Naive thymus-derived CD8-positive, alpha-beta T cell (primary cell): ENCODE results near the gene GSDME. TPM values are rescaled to one million over a fixed set of nuclear protein-coding genes. Genes with fewer than 3 reads are reported as not detected.

Experiments
- ATAC-seq, 2 donors: fragments of 150-1000 bp; cut with Tn5 transposase in 1 of 2; sonication (Bioruptor Pico), chemical (Tn5 transposase) in 1 of 2; 1 replicate in 1 of 2; 2 replicates in 1 of 2; pipeline ENCODE4 v1.10.0; 2021; ENCODE audit warnings: mild to moderate bottlenecking in 2 of 2, moderate library complexity in 2 of 2
- POLR2A ChIA-PET: fragments of 350-600 bp; sonication (Branson Sonifier 250); formaldehyde crosslinking; loops from one replicate; lab custom pipeline; 2021; ENCODE audit warnings: antibody characterized with exemption; lab: Charles Lee
- DNase-seq, 10 donors: peaks; one replicate each; pipeline versions ENCODE4 v3.0.0 to v3.0.0-alpha.2; 2020 to 2022
- H3K27ac Mint-ChIP-seq, 10 donors: one replicate each; pipeline ENCODE4 v1.8.0; 2020 to 2022; ENCODE audit warnings: mild to moderate bottlenecking in 10 of 10, mixed read lengths in 10 of 10, moderate library complexity in 4 of 10, inconsistent platforms in 1 of 10
- H3K27me3 Mint-ChIP-seq, 5 donors: one replicate each; pipeline ENCODE4 v1.8.0; 2021 to 2022; ENCODE audit warnings: mixed read lengths in 5 of 5
- H3K36me3 Mint-ChIP-seq, 3 donors: one replicate each; pipeline ENCODE4 v1.8.0; 2020 to 2022; ENCODE audit warnings: mixed read lengths in 3 of 3, mild to moderate bottlenecking in 2 of 3, inconsistent platforms in 1 of 3
- H3K4me1 Mint-ChIP-seq, 4 donors: one replicate each; pipeline ENCODE4 v1.8.0; 2021 to 2022; ENCODE audit warnings: mixed read lengths in 4 of 4
- H3K4me3 Mint-ChIP-seq, 10 donors: one replicate each; pipeline ENCODE4 v1.8.0; 2020 to 2022; ENCODE audit warnings: mild to moderate bottlenecking in 10 of 10, mixed read lengths in 10 of 10, moderate library complexity in 6 of 10, inconsistent platforms in 1 of 10
- H3K9me3 Mint-ChIP-seq, 9 donors: one replicate each; pipeline ENCODE4 v1.8.0; 2020 to 2022; ENCODE audit warnings: mixed read lengths in 9 of 9, mild to moderate bottlenecking in 3 of 9, inconsistent platforms in 1 of 9, moderate library complexity in 1 of 9
- polyA plus RNA-seq, 3 donors: library from polyadenylated mRNA; unstranded; fragments of 300-500 nt; fragmentation: Illumina TruSeq; gene quantifications; one replicate each; pipeline ENCODE4 v1.2.3, GENCODE V29; 2021
- total RNA-seq, 8 experiments: library from RNA in 2 of 8; stranded (reverse) in 2 of 8; gene quantifications; one replicate each; pipeline ENCODE4 v1.2.3 and lab custom pipeline; 2021 to 2026

The GSDME gene
- total and polyA plus RNA-seq, 5 experiments from 2014 or later: 0.07 to 0.30 (median 0.25) TPM; not detected in 1

DNA sequence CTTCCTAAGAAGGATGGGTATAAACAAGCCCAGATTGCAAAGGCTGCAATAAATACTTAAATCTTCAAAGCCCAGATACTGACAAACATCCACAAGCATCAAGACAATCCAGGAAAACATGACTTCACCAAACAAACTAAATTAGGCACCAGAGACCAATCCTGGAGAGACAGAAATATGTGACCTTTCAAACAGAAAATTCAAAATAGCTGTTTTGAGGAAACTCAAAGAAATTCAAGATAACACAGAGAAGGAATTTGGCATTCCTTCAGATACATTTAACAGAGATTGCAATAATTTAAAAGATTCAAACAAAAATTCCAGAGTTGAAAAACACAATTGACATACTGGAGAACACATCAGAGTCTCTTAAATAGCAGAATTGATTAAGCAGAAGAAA lies 23.0 kb downstream of the GSDME start:
- peaks cover 9 to 26% (median 18%) of the 10 kb centered on the region in 5 donors for H3K27me3 Mint-ChIP-seq
- POLR2A ChIA-PET: no interaction called here
- ATAC-seq: no peak

DNA sequence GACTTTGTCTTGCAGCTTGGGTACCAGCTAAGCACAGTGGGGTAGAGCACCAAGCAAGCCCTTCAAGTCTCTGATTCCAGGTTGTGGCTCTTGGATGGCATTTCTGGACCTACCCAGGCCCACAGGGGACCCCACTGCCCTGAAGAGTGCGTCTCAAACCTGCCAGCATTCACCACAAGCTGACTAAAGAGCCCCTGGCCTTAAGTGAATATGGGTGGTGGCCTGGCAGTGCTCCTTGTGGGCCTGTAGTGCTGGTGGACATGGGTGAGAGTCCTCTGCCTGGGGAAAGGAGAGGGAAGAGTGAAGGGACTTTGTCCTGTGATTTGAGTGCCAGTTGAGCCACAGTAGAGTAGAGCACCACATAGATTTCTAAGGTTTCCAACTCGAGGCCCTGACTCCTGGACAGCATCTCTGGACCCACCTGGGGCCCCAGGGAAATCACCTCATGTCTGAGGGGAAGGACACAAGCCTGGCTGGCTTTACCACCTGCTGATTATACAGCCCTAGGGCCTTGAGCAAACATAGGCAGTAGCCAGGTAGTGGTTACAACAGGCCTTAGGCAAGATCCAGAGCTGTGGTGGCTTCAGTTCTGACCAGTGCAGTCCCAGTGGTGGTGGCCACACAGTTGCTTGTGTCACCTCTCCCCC lies 23.7 kb downstream of the GSDME start:
- peaks cover 0 to 51% (median 18%) of the 10 kb centered on the region in 9 donors for H3K9me3 Mint-ChIP-seq
- peaks cover 0 to 33% (median 4%) of the 10 kb centered on the region in 3 donors for H3K36me3 Mint-ChIP-seq
- H3K4me3 Mint-ChIP-seq: no peak overlapping the region
- ATAC-seq (no peak), DNase-seq (no peak)
- peaks cover 5 to 30% (median 22%) of the 10 kb centered on the region in 5 donors for H3K27me3 Mint-ChIP-seq
- peaks cover 4 to 12% (median 6%) of the 10 kb centered on the region in 4 donors for H3K4me1 Mint-ChIP-seq
- H3K27ac Mint-ChIP-seq: no peak overlapping the region
- POLR2A ChIA-PET: no interaction called here

More for the DNA sequence above, 23.0 kb downstream of the GSDME start:
- Mint-ChIP-seq H3K9me3 (peaks cover 0 to 59% (median 23%) of the 10 kb centered on the region in 9 donors), H3K4me1 (peaks cover 0 to 4% (median under 1%) of the 10 kb centered on the region in 4 donors), H3K36me3 (peaks cover 0 to 33% (median 4%) of the 10 kb centered on the region in 3 donors), H3K27ac (no peak overlapping the region), H3K4me3 (no peak overlapping the region)
- no peak for DNase-seq

DNA sequence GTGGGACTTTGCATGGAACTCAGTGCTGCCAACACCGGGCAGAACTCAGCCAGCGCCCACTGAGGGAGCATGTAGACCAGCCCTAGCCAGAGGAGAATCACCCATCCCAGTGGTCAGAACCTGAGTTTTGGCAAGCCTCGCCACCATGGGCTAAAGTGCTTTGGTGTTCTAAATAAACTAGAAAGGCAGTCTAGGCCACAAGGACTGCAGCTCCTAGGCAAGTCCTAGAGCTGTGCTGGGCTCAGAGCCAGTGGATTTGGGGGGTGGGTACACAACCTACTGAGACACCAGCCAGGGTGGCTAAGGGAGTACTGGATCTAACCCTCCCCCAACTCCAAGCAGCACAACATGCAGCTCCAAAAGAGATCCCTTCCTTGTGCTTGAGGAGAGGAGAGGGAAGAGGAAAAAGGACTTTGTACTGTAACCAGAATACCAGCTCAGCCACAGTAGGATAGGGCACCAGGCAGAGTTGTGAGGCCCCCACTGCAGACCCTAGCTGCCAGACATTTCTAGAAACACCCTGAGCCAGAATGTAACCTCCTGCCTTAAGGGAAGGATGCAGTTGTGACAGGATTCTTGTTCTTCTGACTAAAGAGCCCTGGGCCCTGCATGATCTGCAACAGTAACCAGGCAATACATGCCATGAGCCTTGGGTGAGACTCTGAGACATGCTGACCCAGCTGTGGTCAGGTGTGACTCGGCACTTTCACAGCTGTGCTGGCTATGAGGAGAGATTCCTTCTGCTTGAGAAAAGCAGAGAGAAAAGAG lies 24.4 kb downstream of the GSDME start:
- POLR2A ChIA-PET: no interaction called here
- H3K27ac Mint-ChIP-seq: no peak overlapping the region
- no peak for ATAC-seq
- peaks cover 11 to 17% (median 11%) of the 10 kb centered on the region in 4 donors for H3K4me1 Mint-ChIP-seq
- DNase-seq: no peak
- H3K9me3 Mint-ChIP-seq: peaks cover 0 to 44% (median 18%) of the 10 kb centered on the region in 9 donors
- H3K36me3 Mint-ChIP-seq: peaks cover 0 to 28% (median 4%) of the 10 kb centered on the region in 3 donors
- peaks cover 5 to 31% (median 26%) of the 10 kb centered on the region in 5 donors for H3K27me3 Mint-ChIP-seq
- H3K4me3 Mint-ChIP-seq: no peak overlapping the region

DNA sequence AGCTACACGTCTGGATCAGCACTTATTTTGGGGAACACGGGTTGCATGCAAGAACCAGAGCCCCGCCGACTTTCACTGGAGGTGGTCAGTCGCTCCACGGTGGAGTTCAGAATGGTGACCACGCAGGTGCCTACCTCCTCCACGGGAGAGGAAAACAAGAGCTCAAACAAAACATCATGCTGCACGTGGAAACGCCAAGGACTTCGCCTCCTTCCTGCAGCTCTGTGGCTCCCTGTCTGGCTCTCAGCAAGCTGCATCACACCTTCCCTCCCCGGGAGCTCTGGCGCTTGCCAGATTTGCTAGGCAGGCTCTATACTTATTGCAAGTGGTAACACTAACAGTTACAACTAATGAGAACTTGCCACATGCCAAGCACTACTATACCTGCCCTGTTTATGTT lies 26.0 kb downstream of the GSDME start:
- ATAC-seq (no peak), DNase-seq (no peak)
- POLR2A ChIA-PET: no interaction called here
- Mint-ChIP-seq H3K9me3 (peaks cover 0 to 29% (median 11%) of the 10 kb centered on the region in 9 donors), H3K27me3 (peaks cover 5 to 31% (median 26%) of the 10 kb centered on the region in 5 donors), H3K36me3 (peaks cover 0 to 16% (median 4%) of the 10 kb centered on the region in 3 donors), H3K4me3 (no peak overlapping the region), H3K4me1 (peaks cover 13 to 29% (median 22%) of the 10 kb centered on the region in 4 donors), H3K27ac (no peak overlapping the region)

DNA sequence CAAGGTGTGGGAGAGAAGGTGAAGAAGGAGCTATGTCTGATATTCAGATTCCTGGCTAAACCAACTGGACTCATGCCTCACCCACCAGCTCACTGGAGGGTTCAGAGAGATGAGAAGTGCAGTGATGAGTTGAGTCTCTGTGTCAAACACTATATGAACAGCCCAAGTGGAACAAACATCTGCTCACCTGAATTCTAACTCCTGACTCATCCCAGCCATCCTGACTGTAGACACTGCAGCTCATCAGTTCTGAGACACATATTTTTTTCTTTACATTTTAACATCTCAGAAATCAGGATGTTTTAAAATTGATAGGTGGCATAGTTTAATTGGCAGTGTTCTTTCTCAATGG lies 27.3 kb downstream of the GSDME start:
- peak overlapping the region in 1 of 10 donors; percentile 11 for H3K27ac Mint-ChIP-seq
- ATAC-seq: no peak
- no peak overlapping the region for H3K4me3 Mint-ChIP-seq

DNA sequence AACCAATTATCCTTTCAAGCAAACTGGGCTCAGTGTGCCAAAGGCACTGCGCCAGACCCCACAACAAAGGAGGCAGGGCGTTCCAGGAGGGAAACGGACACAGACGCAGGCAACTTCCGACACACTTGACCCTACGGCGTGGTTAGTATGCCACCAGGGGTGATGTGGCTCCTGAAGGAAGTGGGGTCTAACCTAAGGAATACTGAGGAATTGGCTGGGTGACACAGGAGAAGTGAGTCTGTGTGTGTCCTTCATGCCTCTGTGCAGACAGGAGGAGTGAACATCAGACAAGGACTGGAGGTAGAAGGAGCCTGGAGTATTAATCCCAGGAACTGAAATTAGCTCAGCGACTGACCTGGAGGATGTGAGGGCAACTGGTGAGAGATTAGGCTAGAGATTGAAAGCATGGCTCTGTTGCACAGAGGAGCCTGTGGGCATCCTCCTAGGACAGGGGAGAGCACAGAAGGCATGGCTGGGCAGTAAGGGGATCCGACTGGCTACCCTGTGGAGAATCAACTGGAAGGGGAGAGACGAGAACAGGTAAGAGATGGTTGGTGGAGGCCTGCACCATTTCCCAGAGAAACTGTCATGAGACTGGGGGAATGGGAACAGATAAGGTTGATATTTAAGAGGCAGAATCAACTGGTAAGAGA lies 27.8 kb downstream of the GSDME start:
- Mint-ChIP-seq H3K9me3 (peaks cover 0 to 12% (median 2%) of the 10 kb centered on the region in 9 donors), H3K36me3 (peaks cover 0 to 6% (median under 1%) of the 10 kb centered on the region in 3 donors), H3K27me3 (peaks cover 5 to 40% (median 27%) of the 10 kb centered on the region in 5 donors), H3K4me3 (no peak overlapping the region), H3K4me1 (peaks cover 13 to 29% (median 23%) of the 10 kb centered on the region in 4 donors), H3K27ac (peak overlapping the region in 1 of 10 donors; percentile 11)
- POLR2A ChIA-PET: no interaction called here
- DNase-seq (no peak), ATAC-seq (no peak)

More for the DNA sequence above, 27.3 kb downstream of the GSDME start:
- Mint-ChIP-seq H3K9me3 (peaks cover 0 to 17% (median 4%) of the 10 kb centered on the region in 9 donors), H3K27me3 (peaks cover 5 to 40% (median 26%) of the 10 kb centered on the region in 5 donors), H3K4me1 (peaks cover 13 to 29% (median 22%) of the 10 kb centered on the region in 4 donors), H3K36me3 (peaks cover 0 to 8% (median 4%) of the 10 kb centered on the region in 3 donors)
- DNase-seq: no peak
- POLR2A ChIA-PET: no interaction called here

DNA sequence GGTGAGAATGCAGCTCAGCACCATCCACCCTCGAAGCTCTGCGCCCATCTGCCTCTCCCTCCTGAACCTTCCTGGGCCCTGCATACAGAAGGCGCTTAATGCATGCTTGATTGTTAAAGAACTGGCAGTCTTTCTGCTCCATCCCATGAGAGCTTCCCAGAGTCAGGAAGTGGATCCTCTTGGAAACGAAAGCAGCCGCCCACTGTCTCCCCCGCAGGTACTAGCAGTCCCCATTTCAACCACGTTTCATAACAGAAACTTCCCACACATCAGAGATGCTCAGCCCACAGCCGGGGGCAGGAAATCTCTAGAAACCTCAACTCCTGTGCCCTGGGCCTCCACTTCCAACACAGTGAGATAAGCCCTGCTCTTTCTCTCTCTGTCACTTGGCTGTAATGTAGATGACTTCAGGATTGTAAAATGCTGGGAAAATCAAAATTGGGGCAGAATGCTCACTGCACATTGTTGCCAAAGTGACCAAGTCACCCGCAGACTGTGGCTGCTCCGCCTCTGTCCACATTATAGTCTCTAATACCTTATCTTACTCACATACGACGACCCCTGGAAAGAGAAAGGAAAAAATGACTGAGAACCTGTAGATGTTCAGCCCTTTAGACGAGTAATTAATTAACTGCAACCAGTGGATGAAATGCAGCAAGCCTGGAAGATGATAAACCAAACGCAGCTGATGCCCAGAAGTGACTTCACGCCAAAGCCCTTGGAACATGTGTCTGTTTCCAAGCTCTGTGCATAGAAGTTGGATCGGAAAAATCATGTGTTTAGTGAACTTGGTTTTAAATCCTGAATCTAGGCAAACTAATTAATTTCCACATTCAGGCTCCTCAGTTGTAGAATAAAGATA lies 28.5 kb downstream of the GSDME start:
- ATAC-seq: peak in 1 of 2 donors; percentile 55
- Mint-ChIP-seq H3K4me3 (peak overlapping the region in 9 of 10 donors; percentile 18 to 72 (median 44)), H3K9me3 (peaks cover 0 to 6% (median 0%) of the 10 kb centered on the region in 9 donors), H3K4me1 (peaks cover 13 to 29% (median 23%) of the 10 kb centered on the region in 4 donors), H3K27ac (peak overlapping the region in 1 of 10 donors; percentile 22), H3K36me3 (peaks cover 0 to 5% (median 0%) of the 10 kb centered on the region in 3 donors), H3K27me3 (peaks cover 5 to 39% (median 23%) of the 10 kb centered on the region in 5 donors)
- DNase-seq: peak in 1 of 10 donors; percentile 8
- POLR2A ChIA-PET: no interaction called here

DNA sequence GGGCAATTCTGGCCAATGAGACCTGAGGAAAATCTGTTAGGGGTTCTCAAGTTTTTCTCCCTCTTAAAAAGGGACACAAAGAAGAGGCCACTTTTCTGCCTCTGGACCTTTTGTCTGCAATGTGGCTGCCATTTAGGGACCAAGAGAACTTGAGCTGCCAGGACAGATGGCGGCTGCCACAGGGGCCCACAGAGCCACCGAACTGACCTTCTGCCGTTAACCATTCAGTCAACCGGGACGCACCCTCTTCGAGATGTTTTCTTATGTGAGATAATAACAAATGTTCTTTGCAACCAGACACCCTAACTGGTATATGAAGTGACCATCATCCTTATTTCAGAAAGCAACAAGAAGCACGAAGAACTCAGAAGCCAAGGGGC lies 29.2 kb downstream of the GSDME start:
- Mint-ChIP-seq H3K4me3 (peak overlapping the region in 6 of 10 donors; percentile 26 to 72 (median 48)), H3K27me3 (peaks cover 5 to 33% (median 23%) of the 10 kb centered on the region in 5 donors), H3K36me3 (peaks cover 0 to 5% (median 0%) of the 10 kb centered on the region in 3 donors), H3K4me1 (peaks cover 13 to 29% (median 23%) of the 10 kb centered on the region in 4 donors), H3K27ac (peak overlapping the region in 2 of 10 donors; percentile 22 to 38), H3K9me3 (peaks cover 0 to 6% (median 0%) of the 10 kb centered on the region in 9 donors)
- ATAC-seq (no peak), DNase-seq (no peak)
- POLR2A ChIA-PET: no interaction called here

DNA sequence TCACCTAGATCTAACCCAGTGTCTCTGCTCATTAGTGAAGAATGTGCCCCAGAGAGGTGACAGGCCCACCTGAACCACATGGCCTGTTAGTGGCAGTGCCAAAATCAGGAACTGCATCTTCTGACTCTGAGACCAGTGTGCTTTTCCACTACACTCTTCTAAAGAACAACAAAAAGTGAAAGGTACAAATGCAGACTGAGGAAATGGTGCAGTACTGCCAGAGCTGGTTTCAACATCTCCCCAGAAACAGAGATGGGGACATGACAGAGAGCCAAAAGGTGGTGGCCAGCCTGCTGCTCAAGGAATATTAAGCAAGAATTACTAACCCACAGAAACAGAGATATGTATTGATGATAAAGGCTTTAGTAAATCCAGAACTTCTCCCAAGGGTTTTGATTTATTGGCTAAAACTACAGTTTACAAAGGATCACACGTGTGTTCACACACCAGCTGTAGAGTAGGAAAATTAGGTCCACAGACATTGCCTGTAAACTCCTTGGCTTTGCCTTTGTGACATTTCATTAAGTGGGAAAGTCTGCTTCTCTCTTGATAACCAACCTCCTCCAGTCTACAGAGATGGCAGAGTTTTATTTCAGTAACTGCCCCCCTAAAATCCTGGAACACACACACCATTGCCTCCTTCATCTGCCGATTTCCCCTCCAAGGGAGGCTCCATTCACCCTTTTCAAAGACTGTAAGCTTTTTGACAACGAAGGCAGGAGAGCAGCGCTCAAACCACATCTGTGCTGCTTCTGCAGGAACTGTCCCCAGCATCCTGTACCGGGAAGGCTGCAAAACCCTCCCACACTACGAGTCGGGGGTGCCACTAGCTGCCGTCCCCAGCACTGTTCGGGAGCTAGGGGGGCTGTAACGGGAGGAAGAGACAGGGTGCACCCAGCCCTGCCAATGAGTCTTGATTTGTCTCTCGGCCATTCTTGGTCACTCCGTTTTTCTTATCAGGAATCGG lies 29.8 kb downstream of the GSDME start:
- peaks cover 0 to 6% (median 0%) of the 10 kb centered on the region in 9 donors for H3K9me3 Mint-ChIP-seq
- H3K27ac Mint-ChIP-seq: peak overlapping the region in 4 of 10 donors; percentile 38 to 61 (median 50)
- H3K4me1 Mint-ChIP-seq: peaks cover 13 to 30% (median 25%) of the 10 kb centered on the region in 4 donors
- H3K27me3 Mint-ChIP-seq: peaks cover 5 to 35% (median 23%) of the 10 kb centered on the region in 5 donors
- peaks cover 0 to 5% (median 0%) of the 10 kb centered on the region in 3 donors for H3K36me3 Mint-ChIP-seq
- DNase-seq (no peak), ATAC-seq (peak in 1 of 2 donors; percentile 40)
- peak overlapping the region in 5 of 10 donors; percentile 18 to 72 (median 21) for H3K4me3 Mint-ChIP-seq
- POLR2A ChIA-PET: interaction anchor here (0.7 kb wide), 1 partner anchor 134 kb away, joined by 3 read pairs; no protein-coding TSS in a partner anchor

DNA sequence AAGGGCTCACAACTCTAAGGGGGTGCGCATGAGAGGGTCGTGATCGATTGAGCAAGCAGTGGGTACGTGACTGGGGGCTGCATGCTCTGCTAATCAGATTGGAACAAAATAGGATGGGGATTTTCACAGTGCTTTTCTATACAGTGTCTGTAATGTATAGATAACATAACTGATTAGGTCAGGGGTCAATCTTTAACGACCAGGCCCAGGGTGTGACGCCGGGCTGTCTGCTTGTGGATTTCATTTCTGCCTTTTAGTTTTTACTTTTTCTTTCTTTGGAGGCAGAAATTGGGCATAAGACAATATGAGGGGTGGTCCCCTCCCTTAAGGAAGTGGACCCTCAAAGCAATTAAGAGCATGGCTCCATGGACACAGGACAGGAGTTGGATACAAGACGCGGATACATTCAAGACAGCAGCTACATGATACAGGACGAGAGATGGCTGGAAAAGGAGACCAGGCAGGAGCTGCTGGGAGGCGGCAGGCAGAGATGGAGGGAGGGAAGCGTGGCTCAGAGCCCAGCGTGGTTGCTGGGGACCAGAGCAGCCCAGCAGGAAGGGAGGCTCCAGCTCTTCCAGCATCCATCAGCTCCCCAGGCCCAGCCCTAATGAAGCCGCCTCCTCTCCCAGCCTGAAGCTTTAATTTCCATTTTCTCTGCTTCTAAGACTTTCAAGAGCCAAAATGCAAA lies 31.6 kb downstream of the GSDME start:
- H3K36me3 Mint-ChIP-seq: peaks cover 0 to 5% (median 0%) of the 10 kb centered on the region in 3 donors
- POLR2A ChIA-PET: no interaction called here
- DNase-seq (no peak), ATAC-seq (no peak)
- no peak overlapping the region for H3K4me3 Mint-ChIP-seq
- H3K9me3 Mint-ChIP-seq: peaks cover 0 to 6% (median 0%) of the 10 kb centered on the region in 9 donors
- H3K4me1 Mint-ChIP-seq: peaks cover 13 to 32% (median 25%) of the 10 kb centered on the region in 4 donors
- H3K27me3 Mint-ChIP-seq: peaks cover 6 to 52% (median 26%) of the 10 kb centered on the region in 5 donors
- no peak overlapping the region for H3K27ac Mint-ChIP-seq
